AG04450 (cell line): ENCODE results near the gene ARHGEF4. TPM values are rescaled to one million over a fixed set of nuclear protein-coding genes. Genes with fewer than 3 reads are reported as not detected.

Experiments used
- CTCF ChIA-PET: fragments of 300-600, 350-600 bp; formaldehyde crosslinking; extraction: SDS; loops from one replicate; lab custom pipeline; 2022; ENCODE audit warnings: antibody characterized with exemption, inconsistent platforms; lab: Charles Lee
- POLR2A ChIA-PET: fragments of 350-600 bp; formaldehyde crosslinking; extraction: SDS; loops from one replicate; lab custom pipeline; 2021; ENCODE audit warnings: antibody characterized with exemption, inconsistent platforms; lab: Yijun Ruan, JAX
- DNase-seq: peaks from one replicate; pipeline ENCODE4 v3.0.0-alpha.2; 2011; ENCODE audit warnings: low read depth, low spot score
- H3K27ac ChIP-seq: one replicate; pipeline ENCODE4 v1.5.1; 2012; ENCODE audit warnings: low read depth, low read length, control low read depth
- H3K27me3 ChIP-seq: one replicate; pipeline ENCODE4 v1.6.0; 2012; ENCODE audit warnings: low read length; ENCODE audit not compliant: control insufficient read depth, insufficient read depth
- H3K4me3 ChIP-seq: 2 replicates; pipeline ENCODE4 v1.5.1; 2011; ENCODE audit warnings: mild to moderate bottlenecking, low read depth, low read length, control low read depth
- H3K9me3 ChIP-seq: 2 replicates; pipeline ENCODE4 v1.5.1; 2012; ENCODE audit warnings: low read length; ENCODE audit not compliant: control insufficient read depth, insufficient read depth
- CTCF ChIP-seq: IDR thresholded peaks from 2 replicates; pipeline ENCODE4 v1.5.1; 2011; ENCODE audit warnings: low read depth, low read length, control low read depth, inconsistent platforms
- polyA plus RNA-seq: library from polyadenylated mRNA; depleted of rRNA; stranded (reverse); fragments of >200 nt; gene quantifications from 2 replicates; pipeline ENCODE4 v1.2.3, GENCODE V29; 2011

The ARHGEF4 gene
- polyA plus RNA-seq, 1 experiment: 0.95 TPM

- no peak for TF ChIP-seq CTCF
- Histone ChIP-seq H3K27me3 (peaks cover 7% of the 10 kb centered on the region), H3K4me3 (no peak overlapping the region), H3K27ac (no peak overlapping the region), H3K9me3 (no peaks in the 10 kb centered on the region)
- ChIA-PET CTCF (no interaction called here), POLR2A (no interaction called here)
- no peak for DNase-seq
Measured at GRCh38 chr2:130972410-130972809, 135.7 kb downstream of the ARHGEF4 start.

- CTCF ChIA-PET: no interaction called here
- DNase-seq: no peak
- no peaks in the 10 kb centered on the region for H3K27me3 ChIP-seq
- H3K4me3 ChIP-seq: no peak overlapping the region
- no peak overlapping the region for H3K27ac ChIP-seq
- POLR2A ChIA-PET: no interaction called here
- H3K9me3 ChIP-seq: no peaks in the 10 kb centered on the region
- TF ChIP-seq CTCF: no peak
Measured at GRCh38 chr2:130975729-130976128, 139.0 kb downstream of the ARHGEF4 start.

- POLR2A ChIA-PET: no interaction called here
- Histone ChIP-seq H3K4me3 (no peak overlapping the region), H3K9me3 (no peaks in the 10 kb centered on the region), H3K27me3 (no peaks in the 10 kb centered on the region), H3K27ac (no peak overlapping the region)
- no peak for TF ChIP-seq CTCF
- DNase-seq: no peak
- CTCF ChIA-PET: no interaction called here
Measured at GRCh38 chr2:130976591-130977237, 140.0 kb downstream of the ARHGEF4 start.

- no peaks in the 10 kb centered on the region for H3K27me3 ChIP-seq
- no peak for DNase-seq
- H3K9me3 ChIP-seq: no peaks in the 10 kb centered on the region
- no peak overlapping the region for H3K27ac ChIP-seq
- ChIA-PET POLR2A (no interaction called here), CTCF (no interaction called here)
- no peak overlapping the region for H3K4me3 ChIP-seq
- TF ChIP-seq CTCF: no peak
Measured at GRCh38 chr2:130977461-130978050, 140.8 kb downstream of the ARHGEF4 start.

- Histone ChIP-seq H3K9me3 (no peaks in the 10 kb centered on the region), H3K4me3 (no peak overlapping the region), H3K27ac (no peak overlapping the region), H3K27me3 (no peaks in the 10 kb centered on the region)
- CTCF ChIA-PET: interaction anchor here (2.2 kb wide), 1 partner anchor 61 kb away, joined by 5 read pairs; no protein-coding TSS in a partner anchor
- DNase-seq: no peak
- POLR2A ChIA-PET: no interaction called here
- TF ChIP-seq CTCF: no peak
Measured at GRCh38 chr2:130981667-130982066, 145.0 kb downstream of the ARHGEF4 start.
